GM12801 (cell line): Measurements from ENCODE around the gene TCL1A.

ENCODE experiments used
- TF ChIP-seq, protein P1 (sequence below): IDR thresholded peaks from one replicate; pipeline ENCODE4 v1.5.1; 2011; ENCODE audit warnings: control low read depth; ENCODE audit not compliant: insufficient read length; ENCODE audit errors: extremely low read depth

Gene TCL1A

DNA sequence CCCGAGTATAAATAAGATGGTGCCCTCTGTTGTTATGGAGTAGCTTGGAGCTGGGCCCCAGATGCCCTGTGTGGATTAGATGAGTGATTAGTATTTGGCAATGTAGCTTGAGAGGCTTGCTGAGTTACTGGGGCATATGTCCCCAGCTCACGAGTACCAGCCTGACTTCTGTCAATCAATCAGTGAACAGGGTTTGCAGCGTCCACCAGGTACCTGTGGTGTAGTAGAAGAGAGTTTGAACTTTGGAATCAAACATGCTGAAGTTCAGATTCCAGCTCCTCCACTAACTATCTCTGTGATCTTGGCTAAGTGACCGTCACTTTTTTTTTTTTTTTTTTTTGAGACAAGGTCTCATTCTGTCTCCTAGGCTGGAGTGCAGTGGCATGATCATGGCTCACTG lies 39.3 kb downstream of the TCL1A start:
- TF ChIP-seq, protein P1, sequence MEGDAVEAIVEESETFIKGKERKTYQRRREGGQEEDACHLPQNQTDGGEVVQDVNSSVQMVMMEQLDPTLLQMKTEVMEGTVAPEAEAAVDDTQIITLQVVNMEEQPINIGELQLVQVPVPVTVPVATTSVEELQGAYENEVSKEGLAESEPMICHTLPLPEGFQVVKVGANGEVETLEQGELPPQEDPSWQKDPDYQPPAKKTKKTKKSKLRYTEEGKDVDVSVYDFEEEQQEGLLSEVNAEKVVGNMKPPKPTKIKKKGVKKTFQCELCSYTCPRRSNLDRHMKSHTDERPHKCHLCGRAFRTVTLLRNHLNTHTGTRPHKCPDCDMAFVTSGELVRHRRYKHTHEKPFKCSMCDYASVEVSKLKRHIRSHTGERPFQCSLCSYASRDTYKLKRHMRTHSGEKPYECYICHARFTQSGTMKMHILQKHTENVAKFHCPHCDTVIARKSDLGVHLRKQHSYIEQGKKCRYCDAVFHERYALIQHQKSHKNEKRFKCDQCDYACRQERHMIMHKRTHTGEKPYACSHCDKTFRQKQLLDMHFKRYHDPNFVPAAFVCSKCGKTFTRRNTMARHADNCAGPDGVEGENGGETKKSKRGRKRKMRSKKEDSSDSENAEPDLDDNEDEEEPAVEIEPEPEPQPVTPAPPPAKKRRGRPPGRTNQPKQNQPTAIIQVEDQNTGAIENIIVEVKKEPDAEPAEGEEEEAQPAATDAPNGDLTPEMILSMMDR = no peak

DNA sequence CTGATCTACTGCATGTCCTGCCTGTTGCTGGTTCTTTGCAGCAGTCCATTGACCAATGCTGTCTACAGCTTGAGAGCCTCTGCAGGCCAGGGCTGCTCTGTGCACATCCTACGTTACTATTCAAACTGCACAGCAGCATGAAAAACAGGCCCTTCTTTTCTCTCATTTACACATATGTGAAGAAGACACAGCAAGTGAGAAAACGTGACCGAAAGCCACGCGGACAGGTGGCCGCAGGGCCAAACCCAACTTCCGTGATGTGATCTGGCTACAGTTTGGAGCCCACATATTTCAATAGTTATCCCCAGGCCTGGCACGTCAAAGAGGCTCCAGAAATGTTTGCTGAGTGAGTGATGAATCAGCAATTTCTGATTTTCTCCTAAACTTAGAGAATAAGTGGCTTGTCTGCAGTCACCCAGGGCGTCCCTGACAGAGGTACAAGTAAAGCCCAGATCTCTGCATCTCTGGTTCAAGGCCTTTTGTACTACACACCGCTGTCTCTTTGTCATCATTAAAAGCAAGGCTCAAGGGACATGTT lies 45.6 kb downstream of the TCL1A start:
- TF ChIP-seq, protein P1 = no peak

DNA sequence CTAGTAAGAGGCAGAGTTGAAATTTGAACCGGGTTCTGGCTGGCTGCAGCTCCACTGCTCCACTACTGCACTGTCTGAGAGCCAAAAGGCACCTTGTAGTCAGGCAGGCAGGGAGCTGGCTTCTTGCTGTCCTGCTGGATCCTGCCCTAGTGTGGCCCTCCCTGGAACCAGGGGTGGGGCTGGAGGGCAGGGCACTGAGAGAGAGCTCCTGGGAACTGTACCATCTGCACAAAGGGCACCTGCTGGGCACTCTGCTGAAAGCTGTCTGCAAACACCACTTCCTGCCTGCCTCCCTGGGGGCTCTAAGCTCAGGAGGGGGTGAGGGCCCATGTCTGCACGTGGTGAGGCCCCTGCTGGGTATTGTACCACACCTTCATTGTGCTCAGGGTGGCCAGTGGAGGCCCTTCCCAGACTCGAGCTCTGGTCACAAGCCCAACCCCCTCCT lies 46.7 kb downstream of the TCL1A start:
- TF ChIP-seq, protein P1 = no peak

DNA sequence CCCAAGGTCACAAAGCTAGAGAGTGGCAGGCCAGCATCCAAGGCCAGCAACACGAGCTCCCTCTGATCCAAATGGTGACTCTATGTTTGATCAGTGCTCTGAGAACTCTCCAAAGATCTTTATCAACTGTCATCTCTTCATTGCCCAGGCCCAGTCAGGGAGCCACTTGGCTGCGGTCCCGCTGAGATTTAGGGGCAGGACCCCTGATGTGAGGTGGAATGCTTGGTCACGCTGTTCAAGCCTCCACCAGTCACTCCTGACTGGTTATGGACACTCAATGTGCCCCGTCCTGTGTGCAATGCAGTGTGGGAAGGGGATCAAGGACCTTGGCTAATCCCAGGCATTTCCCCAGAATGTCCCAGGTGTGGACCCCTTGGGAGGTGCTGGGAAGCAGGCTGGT lies 47.5 kb downstream of the TCL1A start:
- TF ChIP-seq, protein P1 = no peak

DNA sequence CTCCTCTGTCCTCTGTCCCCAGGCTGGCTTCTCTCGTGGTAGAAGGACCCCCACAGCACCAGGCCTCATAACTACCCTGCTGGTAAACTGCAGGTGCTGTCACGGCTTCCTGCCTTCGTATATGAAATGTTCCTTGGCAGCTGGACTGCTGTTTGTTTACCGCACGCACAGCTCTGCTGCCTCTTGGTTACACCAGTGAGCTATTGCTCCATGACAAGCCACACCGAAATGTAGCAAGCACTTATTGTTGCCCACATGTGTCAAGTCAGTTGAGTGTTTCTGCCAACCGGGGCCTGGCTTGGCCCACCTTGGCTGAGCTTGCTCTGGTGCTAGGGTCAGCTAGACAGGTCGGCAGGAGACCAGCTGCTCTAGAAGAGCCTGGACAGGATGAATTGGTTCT lies 49.4 kb downstream of the TCL1A start:
- TF ChIP-seq, protein P1 = no peak

DNA sequence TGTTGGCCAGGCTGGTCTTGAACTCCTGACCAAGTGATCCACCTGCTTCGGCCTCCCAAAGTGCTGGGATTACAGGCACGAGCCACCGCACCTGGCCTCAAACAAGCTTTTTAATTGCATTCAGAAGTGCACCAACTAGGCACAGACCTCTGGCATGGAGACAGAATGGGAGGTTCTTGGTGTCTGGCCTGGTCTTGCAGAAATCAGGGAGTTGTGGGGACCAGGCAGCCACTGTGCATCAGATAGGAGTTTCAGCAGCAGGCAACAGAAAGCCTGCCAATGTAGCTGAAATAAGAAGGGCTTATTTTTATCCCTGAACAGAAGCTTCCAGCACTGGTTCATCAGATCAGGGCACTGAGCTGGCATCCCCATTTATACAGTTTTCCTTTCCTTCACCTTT lies 49.9 kb downstream of the TCL1A start:
- TF ChIP-seq, protein P1 = no peak

DNA sequence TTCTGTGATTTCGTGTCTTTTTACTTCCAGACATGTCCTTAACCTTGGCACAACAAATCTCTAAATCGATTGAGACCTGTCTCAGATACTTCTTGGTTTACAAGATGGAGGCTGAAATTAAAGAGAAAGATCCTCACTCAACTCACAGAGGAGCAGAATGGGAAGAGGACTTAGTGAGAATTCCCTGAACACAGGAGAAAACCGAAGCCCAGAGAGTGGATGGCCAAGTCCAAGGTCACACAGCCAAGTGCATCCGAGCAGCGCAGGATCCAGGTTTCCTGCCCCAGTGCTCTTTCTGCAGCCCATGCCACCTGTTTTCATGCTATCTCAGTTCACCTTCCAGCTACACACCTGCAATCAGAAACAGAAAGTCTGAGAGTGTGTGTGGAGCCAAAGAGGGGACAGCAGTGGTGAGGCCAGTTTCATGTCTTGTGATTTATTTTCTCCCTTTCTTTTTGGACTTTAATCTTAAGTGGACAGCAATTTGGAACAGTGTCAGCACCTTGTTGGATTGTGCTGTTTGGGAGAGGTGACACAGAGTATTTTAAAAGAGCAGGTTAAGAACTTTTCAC lies 50.6 kb downstream of the TCL1A start:
- TF ChIP-seq, protein P1 = no peak
